ENCODE data around the gene FASN.

FASN gene

DNA sequence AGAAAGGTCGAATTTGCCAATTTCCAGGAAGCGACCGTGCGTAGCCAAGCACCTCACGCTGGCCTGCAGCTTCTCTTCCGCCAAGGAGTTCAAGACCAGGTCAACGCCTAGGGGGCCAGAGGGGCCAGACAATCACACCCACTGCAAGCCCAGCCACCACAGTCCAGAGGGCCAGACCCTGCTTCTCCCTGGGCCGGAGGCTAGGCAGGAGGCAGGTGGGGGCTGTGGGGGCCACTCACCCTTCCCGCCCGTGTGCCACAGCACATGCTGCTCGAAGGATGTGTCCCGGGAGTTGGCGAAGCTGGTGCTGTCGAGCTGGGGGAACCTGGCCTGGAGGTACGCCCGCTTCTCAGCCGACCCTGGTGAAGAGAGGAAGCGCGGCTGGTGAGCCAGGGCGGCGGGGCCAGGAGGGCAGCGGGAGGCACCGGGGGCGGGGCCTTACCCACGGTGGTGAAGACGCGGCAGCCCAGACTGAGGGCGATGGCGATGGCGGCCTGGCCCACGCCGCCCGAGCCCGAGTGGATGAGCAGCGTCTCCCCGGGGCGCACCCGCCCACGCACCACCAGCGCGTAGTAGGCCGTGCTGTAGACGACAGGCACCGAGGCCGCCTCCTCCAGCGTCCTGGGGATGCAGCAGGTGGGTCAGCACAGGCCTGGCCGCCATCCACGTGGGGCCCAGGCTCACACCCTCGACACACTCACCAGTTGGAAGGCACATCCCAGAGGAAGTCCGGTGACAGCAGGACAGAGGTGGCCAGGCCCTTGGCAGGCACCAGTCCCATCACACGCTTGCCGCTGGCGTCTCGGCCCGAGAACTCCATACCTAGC is 14.3 kb downstream of the FASN start:
- no peak overlapping the region for H2BK15ac ChIP-seq (ENCODE audit: low read depth, poor library complexity, severe bottlenecking)
- no peak overlapping the region for H3K18ac ChIP-seq (ENCODE audit: low read depth in 1 of 2, low read length in 2 of 2)
- no peak overlapping the region for H2BK12ac ChIP-seq (ENCODE audit: low read length in 2 of 2)
- H2BK5ac ChIP-seq (ENCODE audit: low read depth, low read length, poor library complexity, severe bottlenecking), result no peak overlapping the region
- peak overlapping the region; percentile 77 for H4K91ac ChIP-seq (ENCODE audit: low read length)
- no peak overlapping the region for H3K23ac ChIP-seq (ENCODE audit: low read length in 2 of 2)
- H3K4me2 ChIP-seq (ENCODE audit: low read length, poor library complexity, severe bottlenecking), result no peak overlapping the region
- H3K27me3 ChIP-seq (ENCODE audit: control insufficient read depth in 1 of 2, insufficient read depth in 1 of 2, low read length in 2 of 2), result no peaks in the 10 kb centered on the region
- H3K36me3 ChIP-seq (ENCODE audit: control insufficient read depth in 1 of 2, insufficient read depth in 2 of 2, low read depth in 1 of 2, low read length in 2 of 2), result peaks cover 95 to 100% of the 10 kb centered on the region in 2 experiments
- no peak overlapping the region for H2BK120ac ChIP-seq (ENCODE audit: low read depth, low read length)
- H3K4me1 ChIP-seq (ENCODE audit: control insufficient read depth, insufficient read depth, low read depth, low read length), result peaks cover 3% of the 10 kb centered on the region
- H4K8ac ChIP-seq (ENCODE audit: low read length), result peak overlapping the region; percentile 23
- H3K27ac ChIP-seq (ENCODE audit: low read length, poor library complexity, severe bottlenecking), result no peak overlapping the region
- no peak overlapping the region for H2AFZ ChIP-seq (ENCODE audit: low read depth, low read length)
- no peak for DNase-seq
- H3K9ac ChIP-seq (ENCODE audit: low read length), result no peak overlapping the region
- no peaks in the 10 kb centered on the region for H3K9me3 ChIP-seq (ENCODE audit: control insufficient read depth, low read length)
- peaks cover 52% of the 10 kb centered on the region for H3K79me1 ChIP-seq (replicated peaks; ENCODE audit: low read length, poor library complexity, severe bottlenecking)
- no peak overlapping the region for H3K4me3 ChIP-seq (ENCODE audit: insufficient read depth in 1 of 2, low read depth in 1 of 2, low read length in 2 of 2)
- H3K4ac ChIP-seq (ENCODE audit: low read depth in 1 of 2, low read length in 2 of 2), result no peak overlapping the region
- no peak overlapping the region for H2AK5ac ChIP-seq (ENCODE audit: low read length, severe bottlenecking)
- WGBS, result 96% methylated on average over 48 of the region's 55 CpGs
- no peak overlapping the region for H3K14ac ChIP-seq (ENCODE audit: low read length in 2 of 2)

DNA sequence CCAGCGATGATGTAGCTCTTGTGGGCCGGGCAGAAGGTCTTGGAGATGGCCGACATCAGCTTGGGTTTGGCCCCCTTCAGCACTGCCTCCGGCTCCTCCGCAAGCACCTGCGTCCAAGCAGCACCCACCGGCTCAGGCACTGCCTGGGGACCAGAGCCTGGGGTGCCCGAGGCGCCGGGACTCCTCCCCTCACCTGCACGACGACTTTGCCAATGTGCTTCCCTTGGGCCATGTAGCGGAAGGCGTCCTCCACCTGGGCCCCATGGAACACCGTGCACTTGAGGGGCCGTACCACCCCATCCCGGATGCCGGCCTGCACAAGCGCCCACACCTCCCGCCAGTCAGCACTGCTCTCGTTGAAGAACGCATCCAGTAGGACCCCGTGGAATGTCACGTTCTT is 15.0 kb downstream of the FASN start:
- no peak overlapping the region for H3K27ac ChIP-seq (ENCODE audit: low read length, poor library complexity, severe bottlenecking)
- H2BK15ac ChIP-seq (ENCODE audit: low read depth, poor library complexity, severe bottlenecking), result no peak overlapping the region
- no peaks in the 10 kb centered on the region for H3K9me3 ChIP-seq (ENCODE audit: control insufficient read depth, low read length)
- no peak overlapping the region for H2AK5ac ChIP-seq (ENCODE audit: low read length, severe bottlenecking)
- H3K27me3 ChIP-seq (ENCODE audit: control insufficient read depth in 1 of 2, insufficient read depth in 1 of 2, low read length in 2 of 2), result no peaks in the 10 kb centered on the region
- no peak overlapping the region for H3K4me3 ChIP-seq (ENCODE audit: insufficient read depth in 1 of 2, low read depth in 1 of 2, low read length in 2 of 2)
- peaks cover 3% of the 10 kb centered on the region for H3K4me1 ChIP-seq (ENCODE audit: control insufficient read depth, insufficient read depth, low read depth, low read length)
- H3K36me3 ChIP-seq (ENCODE audit: control insufficient read depth in 1 of 2, insufficient read depth in 2 of 2, low read depth in 1 of 2, low read length in 2 of 2), result peaks cover 91 to 100% of the 10 kb centered on the region in 2 experiments
- H3K14ac ChIP-seq (ENCODE audit: low read length in 2 of 2), result no peak overlapping the region
- no peak overlapping the region for H2AFZ ChIP-seq (ENCODE audit: low read depth, low read length)
- H3K4me2 ChIP-seq (ENCODE audit: low read length, poor library complexity, severe bottlenecking), result no peak overlapping the region
- no peak overlapping the region for H3K4ac ChIP-seq (ENCODE audit: low read depth in 1 of 2, low read length in 2 of 2)
- H2BK12ac ChIP-seq (ENCODE audit: low read length in 2 of 2), result no peak overlapping the region
- DNase-seq, result no peak
- no peak overlapping the region for H3K18ac ChIP-seq (ENCODE audit: low read depth in 1 of 2, low read length in 2 of 2)
- H2BK120ac ChIP-seq (ENCODE audit: low read depth, low read length), result no peak overlapping the region
- no peak overlapping the region for H2BK5ac ChIP-seq (ENCODE audit: low read depth, low read length, poor library complexity, severe bottlenecking)
- no peak overlapping the region for H3K9ac ChIP-seq (ENCODE audit: low read length)
- no peak overlapping the region for H4K8ac ChIP-seq (ENCODE audit: low read length)
- H3K79me1 ChIP-seq (replicated peaks; ENCODE audit: low read length, poor library complexity, severe bottlenecking), result peaks cover 47% of the 10 kb centered on the region
- 98% methylated on average over 24 of the region's 24 CpGs for WGBS
- no peak overlapping the region for H4K91ac ChIP-seq (ENCODE audit: low read length)
- no peak overlapping the region for H3K23ac ChIP-seq (ENCODE audit: low read length in 2 of 2)

GRCh38 chr17:82082456-82082855 is 15.6 kb downstream of the FASN start:
- Histone ChIP-seq H3K79me1 (replicated peaks; ENCODE audit: low read length, poor library complexity, severe bottlenecking) (peaks cover 43% of the 10 kb centered on the region), H4K8ac (ENCODE audit: low read length) (no peak overlapping the region), H2AK5ac (ENCODE audit: low read length, severe bottlenecking) (no peak overlapping the region), H3K9me3 (ENCODE audit: control insufficient read depth, low read length) (no peaks in the 10 kb centered on the region), H2BK15ac (ENCODE audit: low read depth, poor library complexity, severe bottlenecking) (no peak overlapping the region), H3K14ac (ENCODE audit: low read length in 2 of 2) (no peak overlapping the region), H3K4me1 (ENCODE audit: control insufficient read depth, insufficient read depth, low read depth, low read length) (peaks cover 3% of the 10 kb centered on the region), H3K4me2 (ENCODE audit: low read length, poor library complexity, severe bottlenecking) (no peak overlapping the region), H2AFZ (ENCODE audit: low read depth, low read length) (no peak overlapping the region), H3K27me3 (ENCODE audit: control insufficient read depth in 1 of 2, insufficient read depth in 1 of 2, low read length in 2 of 2) (no peaks in the 10 kb centered on the region), H2BK5ac (ENCODE audit: low read depth, low read length, poor library complexity, severe bottlenecking) (no peak overlapping the region), H3K23ac (ENCODE audit: low read length in 2 of 2) (no peak overlapping the region), H3K9ac (ENCODE audit: low read length) (no peak overlapping the region), H3K4me3 (ENCODE audit: insufficient read depth in 1 of 2, low read depth in 1 of 2, low read length in 2 of 2) (no peak overlapping the region), H3K27ac (ENCODE audit: low read length, poor library complexity, severe bottlenecking) (no peak overlapping the region), H4K91ac (ENCODE audit: low read length) (no peak overlapping the region), H3K4ac (ENCODE audit: low read depth in 1 of 2, low read length in 2 of 2) (no peak overlapping the region), H2BK12ac (ENCODE audit: low read length in 2 of 2) (no peak overlapping the region), H3K18ac (ENCODE audit: low read depth in 1 of 2, low read length in 2 of 2) (no peak overlapping the region), H2BK120ac (ENCODE audit: low read depth, low read length) (no peak overlapping the region), H3K36me3 (ENCODE audit: control insufficient read depth in 1 of 2, insufficient read depth in 2 of 2, low read depth in 1 of 2, low read length in 2 of 2) (peaks cover 90 to 100% of the 10 kb centered on the region in 2 experiments)
- no peak for DNase-seq
- WGBS, result 93% methylated on average over 19 of the region's 19 CpGs

DNA sequence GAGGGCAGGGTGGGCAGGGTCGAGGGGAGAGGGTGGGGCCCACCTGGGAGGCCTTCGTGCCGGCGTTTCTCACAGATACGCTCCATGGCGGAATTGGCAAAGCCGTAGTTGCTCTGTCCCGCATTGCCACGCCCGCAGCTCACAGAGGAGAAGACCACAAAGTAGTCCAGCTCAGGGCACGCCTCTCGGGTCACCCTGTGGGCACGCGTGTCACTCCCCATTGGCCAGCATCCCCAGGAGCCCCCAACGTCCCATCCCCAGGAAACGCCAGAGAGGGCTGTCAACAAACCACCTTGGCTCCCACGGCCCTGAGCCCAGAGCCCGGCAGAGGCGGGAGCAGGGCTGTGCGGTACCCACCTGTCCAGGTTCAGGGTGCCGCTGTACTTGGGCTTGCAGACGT is 16.1 kb downstream of the FASN start:
- no peak overlapping the region for H2BK15ac ChIP-seq (ENCODE audit: low read depth, poor library complexity, severe bottlenecking)
- H4K91ac ChIP-seq (ENCODE audit: low read length), result no peak overlapping the region
- H3K4me2 ChIP-seq (ENCODE audit: low read length, poor library complexity, severe bottlenecking), result no peak overlapping the region
- peaks cover 85 to 100% of the 10 kb centered on the region in 2 experiments for H3K36me3 ChIP-seq (ENCODE audit: control insufficient read depth in 1 of 2, insufficient read depth in 2 of 2, low read depth in 1 of 2, low read length in 2 of 2)
- H3K27ac ChIP-seq (ENCODE audit: low read length, poor library complexity, severe bottlenecking), result no peak overlapping the region
- H4K8ac ChIP-seq (ENCODE audit: low read length), result no peak overlapping the region
- no peak overlapping the region for H3K23ac ChIP-seq (ENCODE audit: low read length in 2 of 2)
- no peak overlapping the region for H3K4ac ChIP-seq (ENCODE audit: low read depth in 1 of 2, low read length in 2 of 2)
- H2BK12ac ChIP-seq (ENCODE audit: low read length in 2 of 2), result no peak overlapping the region
- H2AK5ac ChIP-seq (ENCODE audit: low read length, severe bottlenecking), result no peak overlapping the region
- peaks cover 3% of the 10 kb centered on the region for H3K4me1 ChIP-seq (ENCODE audit: control insufficient read depth, insufficient read depth, low read depth, low read length)
- H3K14ac ChIP-seq (ENCODE audit: low read length in 2 of 2), result no peak overlapping the region
- no peak overlapping the region for H3K4me3 ChIP-seq (ENCODE audit: insufficient read depth in 1 of 2, low read depth in 1 of 2, low read length in 2 of 2)
- H3K27me3 ChIP-seq (ENCODE audit: control insufficient read depth in 1 of 2, insufficient read depth in 1 of 2, low read length in 2 of 2), result no peaks in the 10 kb centered on the region
- no peak overlapping the region for H3K9ac ChIP-seq (ENCODE audit: low read length)
- 96% methylated on average over 22 of the region's 22 CpGs for WGBS
- H3K79me1 ChIP-seq (replicated peaks; ENCODE audit: low read length, poor library complexity, severe bottlenecking), result peaks cover 42% of the 10 kb centered on the region
- no peak overlapping the region for H2BK5ac ChIP-seq (ENCODE audit: low read depth, low read length, poor library complexity, severe bottlenecking)
- no peak for DNase-seq
- no peak overlapping the region for H3K18ac ChIP-seq (ENCODE audit: low read depth in 1 of 2, low read length in 2 of 2)
- H2BK120ac ChIP-seq (ENCODE audit: low read depth, low read length), result no peak overlapping the region
- no peaks in the 10 kb centered on the region for H3K9me3 ChIP-seq (ENCODE audit: control insufficient read depth, low read length)
- H2AFZ ChIP-seq (ENCODE audit: low read depth, low read length), result no peak overlapping the region

Measured in mesenchymal stem cell (in vitro differentiated cells and primary cell).